Measurements from ENCODE around the gene SPACA1.

DNA sequence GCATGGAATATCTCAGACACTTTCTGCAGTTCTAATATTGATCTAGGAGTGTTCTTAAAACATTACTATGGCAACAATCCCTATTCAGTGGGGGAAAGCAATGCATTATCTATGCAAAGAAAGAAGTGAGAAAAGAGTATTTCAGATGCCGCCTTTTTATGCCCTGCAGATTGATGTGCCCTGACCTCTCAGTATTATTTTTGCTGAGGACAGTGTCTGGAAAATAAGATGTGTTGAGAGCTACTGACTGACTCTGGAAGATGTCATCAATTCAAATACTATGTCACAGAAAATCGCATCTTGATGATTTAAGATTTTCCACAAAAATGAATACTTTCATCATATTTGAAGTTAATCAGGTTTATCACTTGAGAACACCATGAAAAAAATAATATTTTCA is 22.9 kb upstream of the SPACA1 start:
- TF ChIP-seq, protein P1, sequence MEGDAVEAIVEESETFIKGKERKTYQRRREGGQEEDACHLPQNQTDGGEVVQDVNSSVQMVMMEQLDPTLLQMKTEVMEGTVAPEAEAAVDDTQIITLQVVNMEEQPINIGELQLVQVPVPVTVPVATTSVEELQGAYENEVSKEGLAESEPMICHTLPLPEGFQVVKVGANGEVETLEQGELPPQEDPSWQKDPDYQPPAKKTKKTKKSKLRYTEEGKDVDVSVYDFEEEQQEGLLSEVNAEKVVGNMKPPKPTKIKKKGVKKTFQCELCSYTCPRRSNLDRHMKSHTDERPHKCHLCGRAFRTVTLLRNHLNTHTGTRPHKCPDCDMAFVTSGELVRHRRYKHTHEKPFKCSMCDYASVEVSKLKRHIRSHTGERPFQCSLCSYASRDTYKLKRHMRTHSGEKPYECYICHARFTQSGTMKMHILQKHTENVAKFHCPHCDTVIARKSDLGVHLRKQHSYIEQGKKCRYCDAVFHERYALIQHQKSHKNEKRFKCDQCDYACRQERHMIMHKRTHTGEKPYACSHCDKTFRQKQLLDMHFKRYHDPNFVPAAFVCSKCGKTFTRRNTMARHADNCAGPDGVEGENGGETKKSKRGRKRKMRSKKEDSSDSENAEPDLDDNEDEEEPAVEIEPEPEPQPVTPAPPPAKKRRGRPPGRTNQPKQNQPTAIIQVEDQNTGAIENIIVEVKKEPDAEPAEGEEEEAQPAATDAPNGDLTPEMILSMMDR (IDR thresholded peaks at IDR 0.05): no peak
- TF ChIP-seq POLR2A (IDR thresholded peaks at IDR 0.05) (no peak), POLR2AphosphoS5 (IDR thresholded peaks at IDR 0.05) (no peak), EP300 (IDR thresholded peaks at IDR 0.05) (no peak)

Measured in suprapubic skin (tissue), 4 donors.